Motor neuron (in vitro differentiated cells): ENCODE results near the gene RIPOR2. TPM values are rescaled to one million over a fixed set of nuclear protein-coding genes. Genes with fewer than 3 reads are reported as not detected.
A peak's percentile ranks its signal among the peaks of the same experiment; 100 is the strongest.

Experiments
- ATAC-seq, 8 experiments: fragments of 200-7000 bp; cut with Tn5 transposase; replicated peaks in 6 of 8; 2 replicates each; pipeline ENCODE4 v1.8.0; 2021; ENCODE audit warnings: mild to moderate bottlenecking in 8 of 8, moderate library complexity in 8 of 8
- H3K27ac ChIP-seq, 2 donors: fragments of 250-450 bp; sonication (Bioruptor Pico); 2 replicates each; pipeline ENCODE4 v1.9.0; 2021; ENCODE audit warnings: antibody characterized with exemption in 2 of 2, mild to moderate bottlenecking in 2 of 2, moderate library complexity in 1 of 2
- H3K4me1 ChIP-seq, 2 donors: fragments of 250-450 bp; sonication (Bioruptor Pico); replicated peaks in 1 of 2; 2 replicates each; pipeline ENCODE4 v1.6.1; 2021; ENCODE audit warnings: antibody characterized with exemption in 2 of 2, mild to moderate bottlenecking in 2 of 2, moderate library complexity in 1 of 2
- H3K4me3 ChIP-seq, 5 donors: fragments of 250-450 bp; sonication (Bioruptor Pico); 2 replicates each; pipeline ENCODE4 v1.9.0; 2021; ENCODE audit warnings: antibody characterized with exemption in 5 of 5, mild to moderate bottlenecking in 5 of 5, moderate library complexity in 4 of 5
- WGBS, 10 experiments: fragments of 450-650 bp; shearing (Covaris generic); methylation state at CpG; one replicate each; pipeline ENCODE4 v1.0.0; 2022; 5-methylcytosine and 5-hydroxymethylcytosine counted together
- in situ Hi-C, 9 experiments: fragments of 400-800 bp; cut with MboI; loops; one replicate each; pipeline ENCODE4 v1.15.0; 2021; ENCODE audit warnings: low sequenced_read_pairs in 9 of 9, low pct_unique_long_range_greater_than_20kb in 2 of 9; ENCODE audit not compliant: unreplicated experiment in 9 of 9
- total RNA-seq, 8 experiments: library from RNA; unstranded; fragments of 300-600 nt; gene quantifications; 2 replicates each; pipeline versions ENCODE4 v1.2.3 to v1.2.4, GENCODE V29; 2022

Gene RIPOR2
- total RNA-seq, 8 experiments from 2014 or later, result 0.15 to 30.4 (median 21.7) TPM

DNA sequence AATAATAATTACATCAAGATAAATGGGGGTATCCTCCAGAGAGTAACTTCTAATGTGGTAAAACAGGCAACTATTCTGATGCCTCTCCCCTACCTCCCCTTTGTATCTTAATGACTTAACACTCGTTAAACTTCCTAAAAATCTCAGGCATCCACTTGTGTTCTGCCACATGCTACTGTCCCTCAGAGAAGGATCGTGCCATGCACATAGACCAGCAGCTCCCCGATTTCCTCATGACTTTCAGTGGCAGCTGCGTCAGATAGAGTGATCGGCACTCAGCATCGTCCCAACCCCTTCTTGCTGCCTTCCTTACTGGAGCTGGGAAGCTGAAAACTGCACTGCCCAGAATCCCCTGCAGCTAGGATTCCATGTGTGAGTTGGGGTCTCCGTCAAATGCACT is 32.1 kb downstream of the RIPOR2 start:
- Histone ChIP-seq H3K4me3 (no peak overlapping the region), H3K27ac (no peak overlapping the region), H3K4me1 (peaks cover 16 to 62% of the 10 kb centered on the region in 2 donors)
- 67 to 100% (median 100%) methylated on average over 1 to 6 of the region's 7 CpGs; no CpG with 5 or more reads in 1 of the 10 experiments for WGBS, 10 experiments
- in situ Hi-C loops, result no loop called here
- ATAC-seq, result no peak

DNA sequence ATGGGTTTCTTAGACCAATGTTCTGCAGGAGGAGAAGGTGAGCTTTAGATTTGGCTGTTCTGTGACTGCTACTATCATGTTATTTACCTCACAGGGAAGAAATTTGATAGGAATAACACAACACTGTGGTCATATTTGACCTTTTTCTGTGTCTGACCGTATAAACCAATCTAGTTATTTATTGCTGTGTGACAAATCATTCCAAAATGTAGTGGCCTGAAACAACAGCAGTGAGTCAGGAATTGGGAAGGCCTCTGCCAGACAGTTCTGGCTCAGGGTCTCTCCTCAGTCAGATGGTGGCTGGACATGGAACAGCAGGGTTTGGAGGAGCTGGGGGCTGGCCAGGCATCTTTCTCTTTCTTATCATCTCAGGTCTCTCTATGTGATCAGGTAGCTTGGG is 33.0 kb downstream of the RIPOR2 start:
- 29 to 100% (median 88%) methylated on average over 1 of the region's 1 CpG; no CpG with 5 or more reads in 4 of the 10 experiments for WGBS, 10 experiments

DNA sequence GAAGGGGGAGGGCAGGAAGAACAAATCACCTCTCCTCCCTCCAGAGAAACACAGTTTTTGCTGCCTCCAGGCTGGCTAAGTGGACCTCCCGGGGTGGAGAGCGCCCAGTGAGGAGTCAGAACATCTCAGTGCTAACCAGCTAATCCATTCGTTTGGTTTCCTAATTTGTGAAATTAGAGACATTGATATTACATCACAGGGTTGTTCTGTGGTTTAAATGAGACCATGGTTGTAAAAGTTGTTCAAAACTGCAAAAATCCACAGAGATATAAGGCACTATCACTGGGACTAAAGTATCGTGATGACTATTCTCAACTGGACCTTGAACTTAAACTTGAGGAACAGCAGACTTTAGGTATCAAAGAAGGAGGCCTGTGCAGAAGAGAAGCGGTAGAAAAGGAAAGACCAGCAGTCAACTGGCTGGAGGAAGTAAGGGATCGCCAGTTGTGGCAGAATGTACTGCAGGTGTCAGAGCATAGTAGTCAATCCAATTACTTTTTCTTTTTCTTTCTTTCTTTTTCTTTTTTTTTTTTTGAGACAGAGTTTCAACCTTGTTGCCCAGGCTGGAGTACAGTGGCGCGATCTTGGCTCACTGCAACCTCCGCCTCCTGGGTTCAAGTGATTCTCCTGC is 33.9 kb downstream of the RIPOR2 start:
- Histone ChIP-seq H3K27ac (no peak overlapping the region), H3K4me3 (no peak overlapping the region), H3K4me1 (peaks cover 2 to 49% of the 10 kb centered on the region in 2 donors)
- 75 to 100% (median 90%) methylated on average over 2 to 7 of the region's 9 CpGs; no CpG with 5 or more reads in 1 of the 10 experiments for WGBS, 10 experiments
- in situ Hi-C loops, result no loop called here
- ATAC-seq, result no peak

More for the DNA sequence above, 33.0 kb downstream of the RIPOR2 start:
- ATAC-seq, result no peak
- H3K4me1 ChIP-seq, result peaks cover 7 to 59% of the 10 kb centered on the region in 2 donors
- H3K27ac ChIP-seq, result no peak overlapping the region
- in situ Hi-C loops, result no loop called here
- no peak overlapping the region for H3K4me3 ChIP-seq

DNA sequence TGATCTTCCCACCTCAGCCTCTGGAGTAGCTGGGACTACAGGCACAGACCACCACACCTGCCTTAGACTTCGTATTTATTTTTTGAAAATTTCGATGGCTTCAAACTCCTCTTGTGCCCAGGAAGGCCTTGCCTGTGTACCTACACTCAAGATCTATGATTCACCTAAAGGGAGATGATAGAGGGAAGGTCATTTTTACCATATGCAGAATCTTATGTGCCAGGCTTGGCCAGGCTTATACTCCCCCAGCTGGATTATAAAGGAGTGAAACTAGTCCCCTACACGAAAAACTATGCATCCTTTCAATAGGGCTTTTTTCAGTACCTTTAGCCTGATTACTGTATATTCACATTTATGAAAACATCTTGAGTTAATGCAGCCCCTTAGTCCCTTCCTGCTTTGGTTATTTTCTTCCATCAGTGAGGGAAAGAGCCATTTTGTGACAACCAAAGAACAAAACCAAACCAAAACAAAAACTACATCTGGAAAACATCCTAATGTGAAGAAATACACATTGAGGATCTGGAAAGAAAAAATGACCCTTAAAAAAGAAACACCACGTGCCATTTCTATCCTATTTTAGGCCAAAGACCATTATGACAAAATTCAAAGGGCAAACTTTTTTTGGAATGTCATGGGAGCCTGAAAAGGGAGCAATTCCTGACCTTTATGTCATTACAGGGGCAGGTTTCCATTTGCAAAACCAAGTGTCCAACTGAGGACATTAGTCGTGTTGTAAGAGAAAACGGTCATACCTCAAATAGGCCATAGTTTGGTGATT is 34.7 kb downstream of the RIPOR2 start:
- ATAC-seq, result peak in 1 of 8 experiments; percentile 17
- Histone ChIP-seq H3K4me3 (no peak overlapping the region), H3K4me1 (peaks cover 2 to 42% of the 10 kb centered on the region in 2 donors), H3K27ac (no peak overlapping the region)
- in situ Hi-C loops, result no loop called here
- WGBS, 10 experiments, result 24 to 90% (median 76%) methylated on average over 1 to 6 of the region's 6 CpGs

DNA sequence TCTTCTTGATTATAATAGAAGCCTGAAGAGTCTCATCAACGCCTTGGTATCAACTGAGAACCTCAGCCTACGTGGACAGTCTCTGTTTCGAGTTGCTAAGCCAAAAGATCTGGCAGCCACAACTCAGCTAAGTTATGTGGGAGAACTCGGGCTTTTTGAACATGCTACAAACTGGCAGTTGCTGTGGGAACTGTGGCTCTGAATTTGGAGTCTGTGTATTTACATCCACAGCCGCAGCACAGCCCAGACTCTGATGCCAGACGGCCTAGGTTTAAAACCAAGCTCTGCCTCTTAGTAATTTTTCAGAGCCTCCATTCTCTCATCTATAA is 35.8 kb downstream of the RIPOR2 start:
- Histone ChIP-seq H3K4me3 (no peak overlapping the region), H3K4me1 (peaks cover 0 to 32% of the 10 kb centered on the region in 2 donors), H3K27ac (peak overlapping the region in 1 of 2 donors; percentile 16)
- in situ Hi-C loops, result no loop called here
- peak in 6 of 8 experiments; percentile 38 to 86 (median 46) for ATAC-seq
- 10 to 80% (median 67%) methylated on average over 2 to 5 of the region's 6 CpGs; no CpG with 5 or more reads in 4 of the 10 experiments for WGBS, 10 experiments

DNA sequence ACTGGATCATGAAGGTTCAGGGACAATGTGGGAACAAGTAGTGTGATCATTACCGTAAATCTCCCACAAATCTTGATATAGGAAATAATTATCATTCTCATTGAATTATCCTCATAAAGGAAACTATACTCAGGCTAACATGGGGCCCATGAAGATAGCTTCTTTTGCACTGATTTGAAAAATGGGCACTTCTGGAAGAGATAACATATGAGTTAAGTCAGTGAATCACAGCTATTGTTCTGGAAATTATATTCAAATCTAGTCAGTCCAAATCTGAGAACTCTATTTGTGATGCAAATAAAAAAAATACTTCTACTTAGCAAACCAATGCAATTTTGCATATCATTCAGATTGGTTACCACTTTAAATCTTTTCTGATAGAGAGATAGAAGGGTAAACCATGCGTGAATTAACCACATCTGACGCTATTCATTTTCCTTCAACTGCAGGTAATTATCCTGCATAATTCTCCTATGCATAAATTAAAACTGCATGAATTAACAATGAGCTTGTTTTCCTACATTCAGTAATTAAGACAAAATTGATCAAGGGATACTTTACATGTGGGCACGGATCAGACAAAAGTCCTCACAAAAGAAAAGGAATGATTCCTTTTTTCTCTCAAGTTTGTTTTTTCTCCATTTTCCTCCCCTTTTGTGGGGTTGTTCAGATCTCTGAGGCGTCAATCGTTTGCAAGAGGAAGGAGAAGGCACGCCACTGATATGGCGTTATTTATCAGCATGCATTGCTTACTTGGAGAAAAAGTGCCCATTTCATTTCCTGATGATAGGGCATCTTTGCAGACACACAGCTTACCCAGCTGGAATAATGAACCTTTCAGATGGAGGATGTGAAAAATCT is 36.4 kb downstream of the RIPOR2 start:
- 20 to 87% (median 49%) methylated on average over 3 to 8 of the region's 8 CpGs for WGBS, 10 experiments
- H3K4me1 ChIP-seq, result peaks cover 0 to 26% of the 10 kb centered on the region in 2 donors
- in situ Hi-C loops, result no loop called here
- ATAC-seq, result peak in 5 of 8 experiments; percentile 31 to 75 (median 58)
- H3K4me3 ChIP-seq, result no peak overlapping the region
- peak overlapping the region in 1 of 2 donors; percentile 16 for H3K27ac ChIP-seq

DNA sequence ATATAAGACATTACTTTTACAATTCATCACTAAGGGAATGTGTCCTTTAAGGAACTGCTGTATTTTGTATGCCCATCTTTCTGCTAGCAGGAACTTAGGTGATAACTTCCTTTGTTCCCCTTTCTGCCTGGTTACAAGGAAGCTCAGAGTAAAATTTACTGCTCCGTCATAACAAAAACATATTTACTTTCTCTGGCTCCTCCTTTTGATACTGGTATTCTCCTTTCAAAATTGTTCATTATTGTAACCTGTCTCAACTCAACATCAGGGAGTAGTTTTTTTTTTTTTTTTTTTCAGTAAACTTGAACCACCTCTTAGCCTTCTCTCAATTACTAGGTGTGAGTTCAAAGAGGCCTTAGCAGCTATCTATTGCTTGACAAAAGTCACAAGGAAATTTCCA is 37.1 kb downstream of the RIPOR2 start:
- H3K4me3 ChIP-seq, result no peak overlapping the region
- in situ Hi-C loops, result no loop called here
- H3K4me1 ChIP-seq, result peaks cover 0 to 24% of the 10 kb centered on the region in 2 donors
- 20 to 100% (median 88%) methylated on average over 1 of the region's 1 CpG; no CpG with 5 or more reads in 2 of the 10 experiments for WGBS, 10 experiments
- H3K27ac ChIP-seq, result no peak overlapping the region
- ATAC-seq, result no peak

DNA sequence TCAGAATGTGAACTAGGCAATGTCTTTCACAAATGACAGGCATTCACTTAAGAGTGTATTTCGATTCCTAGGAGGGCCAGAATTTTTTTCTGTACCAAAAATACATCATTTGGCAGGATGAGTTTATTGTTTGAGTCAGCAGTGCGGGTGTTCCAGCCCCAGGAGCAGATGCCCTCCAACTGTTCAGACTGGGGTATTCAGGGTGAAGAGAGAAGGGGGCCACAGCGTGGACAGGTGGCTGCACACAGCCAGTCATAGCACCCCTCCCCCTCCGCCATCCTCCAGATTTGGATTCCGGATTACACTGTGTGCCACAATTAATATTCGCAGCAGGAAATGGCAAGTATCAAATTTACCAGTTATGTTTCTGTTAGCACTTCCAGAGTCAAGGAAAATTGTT is 38.6 kb downstream of the RIPOR2 start:
- no peak for ATAC-seq
- in situ Hi-C loops, result no loop called here
- WGBS, 10 experiments, result 0 to 100% (median 75%) methylated on average over 1 to 4 of the region's 6 CpGs; no CpG with 5 or more reads in 2 of the 10 experiments
- Histone ChIP-seq H3K27ac (no peak overlapping the region), H3K4me1 (peaks cover 0 to 24% of the 10 kb centered on the region in 2 donors), H3K4me3 (no peak overlapping the region)

DNA sequence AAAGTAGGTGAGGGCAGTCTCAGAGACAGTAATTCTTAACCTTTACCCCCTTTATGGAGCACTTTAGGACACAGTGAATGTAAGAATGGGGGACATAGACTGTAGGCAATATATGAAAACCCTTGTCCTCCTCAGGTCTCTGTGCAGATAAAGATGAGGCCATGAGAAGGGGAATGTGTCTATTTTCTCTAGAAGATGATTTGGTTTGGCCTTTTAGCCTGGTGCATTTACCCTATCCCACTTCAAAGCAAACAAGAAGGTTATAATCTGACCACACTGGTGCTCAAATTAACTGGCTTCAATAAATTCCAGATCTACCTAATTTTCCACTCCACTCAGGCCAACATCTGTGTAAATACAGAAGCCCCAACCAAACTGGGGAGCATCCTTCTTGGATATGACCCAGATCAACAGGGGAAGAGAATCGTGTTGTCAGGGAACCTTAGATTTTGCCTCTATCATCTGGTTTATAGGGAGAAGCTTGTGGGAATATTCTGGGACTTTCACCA is 42.4 kb downstream of the RIPOR2 start:
- ATAC-seq, result no peak
- in situ Hi-C loops, result no loop called here
- H3K27ac ChIP-seq, result no peak overlapping the region
- 30 to 100% (median 83%) methylated on average over 1 of the region's 1 CpG; no CpG with 5 or more reads in 3 of the 10 experiments for WGBS, 10 experiments
- H3K4me1 ChIP-seq, result peaks cover 6 to 19% of the 10 kb centered on the region in 2 donors
- H3K4me3 ChIP-seq, result no peak overlapping the region

DNA sequence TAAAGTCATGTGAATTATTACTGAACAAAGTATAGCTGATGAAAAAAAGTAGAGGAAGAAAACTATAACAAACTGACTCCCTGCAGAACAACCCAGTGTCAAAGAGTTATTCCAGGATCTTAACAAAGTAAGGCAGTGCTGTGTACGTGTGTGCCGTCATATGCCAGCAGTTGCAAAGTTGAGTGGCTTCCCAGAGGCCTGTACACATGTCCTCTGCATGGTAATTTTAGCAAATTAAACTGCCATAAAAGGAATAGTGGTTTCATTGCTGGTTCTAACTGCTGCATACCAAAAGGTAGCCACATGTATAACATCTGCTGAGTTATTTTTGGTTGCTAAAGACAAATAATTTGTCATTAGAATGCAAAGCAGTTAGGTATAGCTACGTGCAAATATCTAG is 44.8 kb downstream of the RIPOR2 start:
- Histone ChIP-seq H3K4me1 (peaks cover 14 to 32% of the 10 kb centered on the region in 2 donors), H3K27ac (no peak overlapping the region), H3K4me3 (no peak overlapping the region)
- in situ Hi-C loops, result no loop called here
- ATAC-seq, result peak in 3 of 8 experiments; percentile 77 to 92 (median 88)
- whole genome bisulfite sequencing, 10 experiments, result 0 to 97% (median 82%) methylated on average over 2 to 3 of the region's 3 CpGs; no CpG with 5 or more reads in 1 of the 10 experiments

DNA sequence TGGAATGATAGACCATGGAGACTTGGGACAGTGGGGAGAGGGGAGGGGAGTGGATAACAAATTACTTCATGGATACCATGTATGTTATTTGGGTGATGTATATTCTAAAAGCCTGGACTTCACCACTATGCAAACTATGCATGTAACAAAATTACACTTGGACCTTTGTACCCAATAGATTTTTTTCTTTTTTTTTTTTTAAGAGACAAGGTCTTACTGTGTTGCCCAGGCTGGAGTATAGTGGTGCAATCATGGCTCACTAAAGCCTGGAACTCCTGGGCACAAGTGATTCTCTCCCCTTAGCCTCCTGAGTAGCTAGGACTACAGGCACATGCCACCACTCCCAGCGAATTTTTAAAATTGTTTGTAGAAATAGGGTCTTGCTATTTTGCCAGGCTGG is 45.3 kb downstream of the RIPOR2 start:
- in situ Hi-C loops, result no loop called here
- no peak for ATAC-seq

DNA sequence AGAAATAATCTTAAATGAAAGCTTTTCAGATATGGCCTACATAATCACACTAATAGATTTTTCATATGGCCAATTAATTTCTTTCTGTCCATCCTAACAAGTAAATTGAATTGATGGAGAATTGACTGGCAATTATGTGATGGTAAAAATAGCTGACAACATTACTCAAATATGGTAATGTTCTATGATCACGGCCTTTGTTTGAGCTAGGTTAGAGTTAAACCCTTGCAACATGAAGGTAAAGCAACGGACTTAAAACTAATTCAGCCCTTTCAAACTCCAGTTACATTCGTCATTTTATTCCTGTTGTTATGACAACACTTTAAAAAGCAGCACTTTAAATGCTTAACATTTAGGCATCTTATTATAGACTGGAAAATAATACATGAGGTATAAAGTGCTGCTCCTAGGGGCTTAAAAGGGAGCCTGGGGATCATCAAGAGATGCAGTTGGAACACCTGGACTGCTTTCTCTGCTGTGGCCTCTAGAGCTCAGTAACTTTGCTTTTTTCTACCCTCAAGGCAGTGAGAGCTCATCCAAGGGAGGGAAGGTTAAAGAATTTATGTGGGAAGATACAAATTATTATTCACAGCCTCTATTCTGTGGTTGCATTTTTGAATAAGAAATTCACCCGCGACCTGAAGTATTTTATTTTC is 46.9 kb downstream of the RIPOR2 start:
- H3K4me3 ChIP-seq, result no peak overlapping the region
- peak; percentile 42 to 85 (median 62) for ATAC-seq
- H3K27ac ChIP-seq, result peak overlapping the region in 1 of 2 donors; percentile 22
- in situ Hi-C loops, result no loop called here
- 8 to 84% (median 77%) methylated on average over 2 to 5 of the region's 5 CpGs for WGBS, 10 experiments
- peaks cover 14 to 32% of the 10 kb centered on the region in 2 donors for H3K4me1 ChIP-seq

More for the DNA sequence above, 45.3 kb downstream of the RIPOR2 start:
- 86 to 100% (median 100%) methylated on average over 1 of the region's 1 CpG; no CpG with 5 or more reads in 6 of the 10 experiments for WGBS, 10 experiments
- Histone ChIP-seq H3K4me3 (no peak overlapping the region), H3K4me1 (peaks cover 14 to 32% of the 10 kb centered on the region in 2 donors), H3K27ac (no peak overlapping the region)
